T-helper 17 cell (primary cell): ENCODE results near the gene HBS1L. TPM values are rescaled to one million over a fixed set of nuclear protein-coding genes. Genes with fewer than 3 reads are reported as not detected.
A peak's percentile ranks its signal among the peaks of the same experiment; 100 is the strongest.
"Not testable (repeated sequence)": the region's sequence is repeated elsewhere in the genome, so short reads cannot be mapped to it uniquely, and the experiment has no call there.

Experiments
- ATAC-seq: fragments of 150-1000 bp; cut with Tn5 transposase; 2 replicates; pipeline ENCODE4 v1.10.0; 2021; ENCODE audit warnings: mild to moderate bottlenecking, moderate library complexity
- DNase-seq, 3 donors: peaks; one replicate each; pipeline versions ENCODE4 v3.0.0 to v3.0.0-alpha.2; 2020 to 2021
- H3K9me3 ChIP-seq: one replicate; pipeline ENCODE4 v1.7.0; 2013; ENCODE audit warnings: low read length, mild to moderate bottlenecking; ENCODE audit not compliant: control insufficient read depth, poor library complexity, severe bottlenecking
- H3K27ac Mint-ChIP-seq: one replicate; pipeline ENCODE4 v1.8.0; 2022; ENCODE audit warnings: mild to moderate bottlenecking, moderate library complexity, mixed read lengths
- H3K27me3 Mint-ChIP-seq: one replicate; pipeline ENCODE4 v1.8.0; 2022; ENCODE audit warnings: mixed read lengths
- H3K36me3 Mint-ChIP-seq: one replicate; pipeline ENCODE4 v1.8.0; 2022; ENCODE audit warnings: low read depth, mixed read lengths
- H3K4me1 Mint-ChIP-seq: one replicate; pipeline ENCODE4 v1.8.0; 2022; ENCODE audit warnings: mild to moderate bottlenecking, mixed read lengths
- H3K4me3 Mint-ChIP-seq: one replicate; pipeline ENCODE4 v1.8.0; 2022; ENCODE audit warnings: mild to moderate bottlenecking, moderate library complexity, mixed read lengths
- total RNA-seq, 4 donors: library from RNA in 2 of 4; stranded (reverse) in 2 of 4; gene quantifications; one replicate each; pipeline ENCODE4 v1.2.3 and lab custom pipeline; 2022 to 2026

The HBS1L gene
- total RNA-seq, 2 donors from 2014 or later, result 72.1 to 94.0 TPM

- Mint-ChIP-seq H3K4me3 (no peak overlapping the region), H3K4me1 (no peaks in the 10 kb centered on the region), H3K27me3 (no peaks in the 10 kb centered on the region), H3K27ac (no peak overlapping the region), H3K36me3 (no peaks in the 10 kb centered on the region)
- DNase-seq, result no peak
- no peak for ATAC-seq
- H3K9me3 ChIP-seq, result no peaks in the 10 kb centered on the region
These were observed 13.3 kb upstream of the HBS1L start for GRCh38 chr6:135067911-135068310.

- H3K27me3 Mint-ChIP-seq, result no peaks in the 10 kb centered on the region
These were observed 12.2 kb upstream of the HBS1L start for GRCh38 chr6:135066806-135067205.

GRCh38 chr6:135066397-135066796 is 11.8 kb upstream of the HBS1L start:
- Mint-ChIP-seq H3K27me3 (no peaks in the 10 kb centered on the region), H3K4me1 (no peaks in the 10 kb centered on the region), H3K4me3 (no peak overlapping the region), H3K27ac (no peak overlapping the region), H3K36me3 (no peaks in the 10 kb centered on the region)
- H3K9me3 ChIP-seq, result no peaks in the 10 kb centered on the region
- no peak for ATAC-seq
- DNase-seq, result no peak

More at GRCh38 chr6:135066806-135067205, 12.2 kb upstream of the HBS1L start:
- Mint-ChIP-seq H3K4me3 (no peak overlapping the region), H3K36me3 (no peaks in the 10 kb centered on the region), H3K4me1 (no peaks in the 10 kb centered on the region), H3K27ac (no peak overlapping the region)
- DNase-seq, result no peak
- no peaks in the 10 kb centered on the region for H3K9me3 ChIP-seq
- ATAC-seq, result no peak

- DNase-seq, result no peak
- Mint-ChIP-seq H3K27ac (no peak overlapping the region), H3K27me3 (peaks cover 11% of the 10 kb centered on the region), H3K4me1 (no peaks in the 10 kb centered on the region), H3K36me3 (no peaks in the 10 kb centered on the region), H3K4me3 (no peak overlapping the region)
- no peak for ATAC-seq
- H3K9me3 ChIP-seq, result no peaks in the 10 kb centered on the region
These were observed 10.0 kb upstream of the HBS1L start for GRCh38 chr6:135064586-135064985.

- no peaks in the 10 kb centered on the region for H3K9me3 ChIP-seq
- Mint-ChIP-seq H3K27me3 (peaks cover 15% of the 10 kb centered on the region), H3K36me3 (no peaks in the 10 kb centered on the region), H3K4me1 (no peaks in the 10 kb centered on the region), H3K27ac (no peak overlapping the region), H3K4me3 (no peak overlapping the region)
- DNase-seq (no peak), ATAC-seq (no peak)
These were observed 9.3 kb upstream of the HBS1L start for GRCh38 chr6:135063926-135064325.

GRCh38 chr6:135062735-135063134 is 8.1 kb upstream of the HBS1L start:
- ATAC-seq (no peak), DNase-seq (no peak)
- H3K4me3 Mint-ChIP-seq, result no peak overlapping the region
- H3K4me1 Mint-ChIP-seq, result no peaks in the 10 kb centered on the region
- H3K9me3 ChIP-seq, result no peaks in the 10 kb centered on the region
- no peaks in the 10 kb centered on the region for H3K36me3 Mint-ChIP-seq
- peaks cover 15% of the 10 kb centered on the region for H3K27me3 Mint-ChIP-seq
- no peak overlapping the region for H3K27ac Mint-ChIP-seq

- H3K9me3 ChIP-seq, result no peaks in the 10 kb centered on the region
- H3K27me3 Mint-ChIP-seq, result peaks cover 15% of the 10 kb centered on the region
- no peak overlapping the region for H3K4me3 Mint-ChIP-seq
- no peaks in the 10 kb centered on the region for H3K4me1 Mint-ChIP-seq
- ATAC-seq, result no peak
- DNase-seq, result no peak
- H3K27ac Mint-ChIP-seq, result no peak overlapping the region
- no peaks in the 10 kb centered on the region for H3K36me3 Mint-ChIP-seq
These were observed 5.5 kb upstream of the HBS1L start for GRCh38 chr6:135060076-135060475.

- not testable (repeated sequence) for H3K27ac Mint-ChIP-seq, ATAC-seq, H3K4me3 Mint-ChIP-seq, H3K36me3 Mint-ChIP-seq, DNase-seq, H3K9me3 ChIP-seq
- peaks cover 15% of the 10 kb centered on the region for H3K27me3 Mint-ChIP-seq
- peaks cover 16% of the 10 kb centered on the region for H3K4me1 Mint-ChIP-seq
These were observed 3.7 kb upstream of the HBS1L start for GRCh38 chr6:135058299-135058698.

GRCh38 chr6:135056632-135057031 is 2.0 kb upstream of the HBS1L start:
- DNase-seq, result no peak
- peaks cover 23% of the 10 kb centered on the region for H3K4me1 Mint-ChIP-seq
- peaks cover 15% of the 10 kb centered on the region for H3K27me3 Mint-ChIP-seq
- no peaks in the 10 kb centered on the region for H3K36me3 Mint-ChIP-seq
- no peak overlapping the region for H3K4me3 Mint-ChIP-seq
- no peak overlapping the region for H3K27ac Mint-ChIP-seq
- H3K9me3 ChIP-seq, result no peaks in the 10 kb centered on the region
- ATAC-seq, result no peak

- peak overlapping the region; percentile 100 for H3K27ac Mint-ChIP-seq
- H3K9me3 ChIP-seq, result no peaks in the 10 kb centered on the region
- peaks cover 27% of the 10 kb centered on the region for H3K4me1 Mint-ChIP-seq
- H3K36me3 Mint-ChIP-seq, result no peaks in the 10 kb centered on the region
- H3K4me3 Mint-ChIP-seq, result peak overlapping the region; percentile 99
- peak; percentile 28 for ATAC-seq
- peaks cover under 1% of the 10 kb centered on the region for H3K27me3 Mint-ChIP-seq
- DNase-seq, result no peak
These were observed 425 bp downstream of the HBS1L start for GRCh38 chr6:135054226-135054568.

- peaks cover 32% of the 10 kb centered on the region for H3K4me1 Mint-ChIP-seq
These were observed 1.2 kb downstream of the HBS1L start for GRCh38 chr6:135053406-135053805.

GRCh38 chr6:135052939-135053338 is 1.7 kb downstream of the HBS1L start:
- no peaks in the 10 kb centered on the region for H3K9me3 ChIP-seq
- Mint-ChIP-seq H3K4me3 (peak overlapping the region; percentile 50), H3K4me1 (peaks cover 37% of the 10 kb centered on the region), H3K27ac (peak overlapping the region; percentile 100), H3K36me3 (peaks cover 3% of the 10 kb centered on the region), H3K27me3 (no peaks in the 10 kb centered on the region)
- DNase-seq, result no peak
- ATAC-seq, result no peak

More at GRCh38 chr6:135053406-135053805, 1.2 kb downstream of the HBS1L start:
- Mint-ChIP-seq H3K27me3 (no peaks in the 10 kb centered on the region), H3K27ac (peak overlapping the region; percentile 100), H3K4me3 (peak overlapping the region; percentile 99), H3K36me3 (peaks cover 3% of the 10 kb centered on the region)
- no peaks in the 10 kb centered on the region for H3K9me3 ChIP-seq
- no peak for DNase-seq
- ATAC-seq, result no peak

- peak overlapping the region; percentile 74 for H3K27ac Mint-ChIP-seq
- H3K9me3 ChIP-seq, result no peaks in the 10 kb centered on the region
- no peaks in the 10 kb centered on the region for H3K27me3 Mint-ChIP-seq
- peaks cover 7% of the 10 kb centered on the region for H3K36me3 Mint-ChIP-seq
- no peak for ATAC-seq
- H3K4me3 Mint-ChIP-seq, result peak overlapping the region; percentile 65
- no peak for DNase-seq
- H3K4me1 Mint-ChIP-seq, result peaks cover 44% of the 10 kb centered on the region
These were observed 5.7 kb downstream of the HBS1L start for GRCh38 chr6:135048915-135049314.

GRCh38 chr6:135047336-135047735 is 7.3 kb downstream of the HBS1L start:
- ATAC-seq (no peak), DNase-seq (no peak)
- Mint-ChIP-seq H3K27ac (peak overlapping the region; percentile 74), H3K36me3 (peaks cover 7% of the 10 kb centered on the region), H3K27me3 (no peaks in the 10 kb centered on the region), H3K4me1 (peaks cover 44% of the 10 kb centered on the region), H3K4me3 (peak overlapping the region; percentile 21)
- no peaks in the 10 kb centered on the region for H3K9me3 ChIP-seq
